ENCODE results near the gene DMRT3.
A peak's percentile ranks its signal among the peaks of the same experiment; 100 is the strongest.

The DMRT3 gene

GRCh38 chr9:1002678-1003077, 26.2 kb downstream of the DMRT3 start:
- no peak for DNase-seq (ENCODE audit: low spot score)

- DNase-seq (ENCODE audit: low spot score) = peak; percentile 77
Measured at GRCh38 chr9:1005043-1005667, 28.7 kb downstream of the DMRT3 start.

- DNase-seq (ENCODE audit: low spot score) = no peak
Measured at GRCh38 chr9:1007312-1007711, 30.9 kb downstream of the DMRT3 start.

- no peak for DNase-seq (ENCODE audit: low spot score)
Measured at GRCh38 chr9:1008216-1008615, 31.8 kb downstream of the DMRT3 start.

GRCh38 chr9:1009101-1009707, 32.7 kb downstream of the DMRT3 start:
- DNase-seq (ENCODE audit: low spot score) = peak; percentile 79

- DNase-seq (ENCODE audit: low spot score) = no peak
Measured at GRCh38 chr9:1013021-1013420, 36.6 kb downstream of the DMRT3 start.

GRCh38 chr9:1014225-1014624, 37.8 kb downstream of the DMRT3 start:
- no peak for DNase-seq (ENCODE audit: low spot score)

- no peak for DNase-seq (ENCODE audit: low spot score)
Measured at GRCh38 chr9:1014640-1015039, 38.2 kb downstream of the DMRT3 start.

GRCh38 chr9:1018121-1018520, 41.7 kb downstream of the DMRT3 start:
- peak; percentile 33 for DNase-seq (ENCODE audit: low spot score)

- DNase-seq (ENCODE audit: low spot score) = no peak
Measured at GRCh38 chr9:1024112-1024511, 47.7 kb downstream of the DMRT3 start.

GRCh38 chr9:1025131-1025530, 48.7 kb downstream of the DMRT3 start:
- DNase-seq (ENCODE audit: low spot score) = no peak

GRCh38 chr9:1026219-1026618, 49.8 kb downstream of the DMRT3 start:
- DNase-seq (ENCODE audit: low spot score) = no peak

- no peak for DNase-seq (ENCODE audit: low spot score)
Measured at GRCh38 chr9:1028501-1029190, 52.2 kb downstream of the DMRT3 start.

GRCh38 chr9:1031951-1032601, 55.6 kb downstream of the DMRT3 start:
- no peak for DNase-seq (ENCODE audit: low spot score)

GRCh38 chr9:1034271-1034670, 57.8 kb downstream of the DMRT3 start:
- DNase-seq (ENCODE audit: low spot score) = no peak

- no peak for DNase-seq (ENCODE audit: low spot score)
Measured at GRCh38 chr9:1039589-1039988, 63.1 kb downstream of the DMRT3 start.
